GM12864 (cell line): ENCODE measurements around the gene WDPCP.
"Not testable (repeated sequence)": the region's sequence is repeated elsewhere in the genome, so short reads cannot be mapped to it uniquely, and the experiment has no call there.

Experiments used
- DNase-seq: peaks from one replicate; pipeline ENCODE4 v3.0.0-alpha.2; 2011; ENCODE audit warnings: low read depth
- H3K4me3 ChIP-seq: 2 replicates; pipeline ENCODE4 v1.5.1; 2011; ENCODE audit warnings: mild to moderate bottlenecking, low read depth, low read length, control low read depth
- TF ChIP-seq, protein P1 (sequence below): IDR thresholded peaks from 2 replicates; pipeline ENCODE4 v1.5.1; 2011; ENCODE audit warnings: low read depth, mild to moderate bottlenecking, moderate library complexity, low read length, control low read depth, inconsistent platforms; ENCODE audit errors: missing control alignments

Gene WDPCP

DNA sequence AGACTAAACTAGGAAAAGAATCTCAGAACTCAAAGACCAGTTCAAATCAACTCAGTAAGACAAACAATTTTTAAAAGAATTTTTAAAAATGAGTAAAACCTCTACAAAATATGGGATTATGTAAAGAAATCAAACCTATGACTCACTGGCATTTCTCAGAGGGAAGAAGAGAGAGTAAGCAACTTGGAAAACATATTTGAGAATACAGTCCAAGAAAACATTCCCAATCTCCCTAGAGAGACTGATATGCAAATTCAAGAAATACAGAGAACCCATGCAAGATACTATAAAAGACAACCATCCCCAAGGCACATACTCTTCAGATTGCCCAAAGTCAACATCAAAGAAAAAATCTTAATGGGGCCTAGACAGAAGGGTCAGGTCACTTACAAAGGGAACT lies 162.7 kb downstream of the WDPCP start:
- TF ChIP-seq, protein P1, sequence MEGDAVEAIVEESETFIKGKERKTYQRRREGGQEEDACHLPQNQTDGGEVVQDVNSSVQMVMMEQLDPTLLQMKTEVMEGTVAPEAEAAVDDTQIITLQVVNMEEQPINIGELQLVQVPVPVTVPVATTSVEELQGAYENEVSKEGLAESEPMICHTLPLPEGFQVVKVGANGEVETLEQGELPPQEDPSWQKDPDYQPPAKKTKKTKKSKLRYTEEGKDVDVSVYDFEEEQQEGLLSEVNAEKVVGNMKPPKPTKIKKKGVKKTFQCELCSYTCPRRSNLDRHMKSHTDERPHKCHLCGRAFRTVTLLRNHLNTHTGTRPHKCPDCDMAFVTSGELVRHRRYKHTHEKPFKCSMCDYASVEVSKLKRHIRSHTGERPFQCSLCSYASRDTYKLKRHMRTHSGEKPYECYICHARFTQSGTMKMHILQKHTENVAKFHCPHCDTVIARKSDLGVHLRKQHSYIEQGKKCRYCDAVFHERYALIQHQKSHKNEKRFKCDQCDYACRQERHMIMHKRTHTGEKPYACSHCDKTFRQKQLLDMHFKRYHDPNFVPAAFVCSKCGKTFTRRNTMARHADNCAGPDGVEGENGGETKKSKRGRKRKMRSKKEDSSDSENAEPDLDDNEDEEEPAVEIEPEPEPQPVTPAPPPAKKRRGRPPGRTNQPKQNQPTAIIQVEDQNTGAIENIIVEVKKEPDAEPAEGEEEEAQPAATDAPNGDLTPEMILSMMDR, result no peak
- H3K4me3 ChIP-seq, result no peak overlapping the region
- DNase-seq, result no peak

DNA sequence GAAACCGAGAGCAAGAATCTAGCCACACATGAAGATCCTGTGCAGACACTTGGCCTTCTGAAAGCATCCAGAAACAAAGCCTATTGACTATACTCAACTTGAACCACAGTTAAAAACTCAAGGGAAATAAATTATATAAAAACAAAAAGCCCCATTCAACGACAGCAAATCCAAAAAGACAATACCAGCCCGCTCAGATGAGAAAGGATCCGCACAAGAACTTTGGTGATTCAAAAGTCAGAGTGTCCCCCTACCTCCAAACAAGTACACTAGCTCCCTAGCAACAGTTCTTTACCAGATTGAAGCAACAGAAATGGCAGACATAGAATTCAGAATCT lies 163.2 kb downstream of the WDPCP start:
- TF ChIP-seq, protein P1, result no peak
- no peak overlapping the region for H3K4me3 ChIP-seq
- no peak for DNase-seq

DNA sequence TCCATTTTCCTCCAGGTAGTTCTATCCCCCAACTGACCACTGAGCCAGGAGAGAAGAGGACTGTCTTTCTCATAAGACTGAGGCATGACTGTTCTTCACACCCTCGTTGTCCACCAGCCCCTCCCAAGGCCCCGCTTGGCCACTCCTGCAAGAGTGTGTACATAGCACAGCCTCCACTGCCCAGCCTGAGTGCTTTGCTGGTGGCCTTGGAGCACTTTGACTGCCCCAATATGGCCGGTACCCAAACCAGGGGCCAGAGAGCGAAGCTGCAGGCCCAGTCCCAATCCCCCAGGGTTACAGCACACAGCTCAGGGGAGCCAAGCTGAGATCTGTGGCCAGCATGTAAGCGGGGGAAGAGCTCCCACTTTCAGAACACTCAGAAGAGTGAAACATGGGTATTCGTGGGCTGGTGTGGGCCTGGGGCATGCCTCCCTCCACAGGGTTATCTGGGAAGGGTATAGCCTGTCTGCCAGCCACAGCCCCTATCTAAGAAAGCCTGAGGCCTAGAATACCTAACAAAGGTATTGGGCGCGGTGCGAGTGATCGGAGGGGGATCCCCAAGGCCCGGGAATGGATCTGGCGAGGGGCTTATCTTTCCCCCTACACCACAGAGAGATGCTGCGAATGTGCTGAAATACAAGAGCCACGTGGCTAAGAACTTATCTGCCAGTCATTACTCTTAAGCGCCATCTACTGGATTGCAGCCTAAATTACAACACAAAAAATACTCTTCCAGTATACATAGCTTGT lies 163.8 kb downstream of the WDPCP start:
- peak; percentile 75 for DNase-seq
- TF ChIP-seq, protein P1, result peak; percentile 77
- H3K4me3 ChIP-seq, result no peak overlapping the region

DNA sequence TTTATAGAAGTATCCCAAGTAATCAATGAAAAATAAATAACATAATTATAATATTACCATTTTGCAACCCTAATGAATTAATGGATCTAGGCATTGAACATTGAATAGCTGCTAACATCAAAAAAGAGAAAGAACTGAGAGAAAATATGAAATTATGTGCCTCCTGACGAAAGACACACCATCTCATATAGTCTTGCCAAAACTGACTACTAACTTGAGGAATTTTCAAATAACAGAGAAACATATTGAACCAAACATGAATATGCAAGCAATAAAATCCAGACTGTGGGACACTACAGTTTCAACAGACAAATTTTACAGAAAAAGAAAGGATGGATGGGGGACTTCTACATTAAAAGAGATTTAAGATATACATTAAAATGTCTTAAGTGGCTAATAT lies 165.7 kb downstream of the WDPCP start:
- DNase-seq, result no peak
- no peak overlapping the region for H3K4me3 ChIP-seq
- TF ChIP-seq, protein P1, result no peak

DNA sequence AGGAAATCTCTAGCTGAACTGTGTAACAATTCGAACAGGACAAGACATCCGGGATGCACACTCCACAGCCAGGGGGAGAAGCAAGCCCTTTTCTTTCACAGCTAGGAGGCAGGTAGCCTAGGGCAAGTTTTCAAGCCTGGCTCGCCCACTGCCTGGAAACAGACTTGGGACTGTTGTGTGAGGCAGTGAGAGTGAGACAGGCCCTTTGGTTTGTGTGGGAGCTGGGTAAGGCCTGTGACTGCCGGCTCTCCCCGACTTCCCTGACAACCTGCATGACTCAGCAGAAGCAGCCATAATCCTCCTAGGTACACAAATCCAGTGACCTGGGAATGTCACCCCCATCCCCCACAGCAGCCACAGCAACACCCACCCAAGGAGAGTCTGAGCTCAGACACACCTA lies 179.7 kb downstream of the WDPCP start:
- TF ChIP-seq, protein P1, result no peak
- no peak overlapping the region for H3K4me3 ChIP-seq

DNA sequence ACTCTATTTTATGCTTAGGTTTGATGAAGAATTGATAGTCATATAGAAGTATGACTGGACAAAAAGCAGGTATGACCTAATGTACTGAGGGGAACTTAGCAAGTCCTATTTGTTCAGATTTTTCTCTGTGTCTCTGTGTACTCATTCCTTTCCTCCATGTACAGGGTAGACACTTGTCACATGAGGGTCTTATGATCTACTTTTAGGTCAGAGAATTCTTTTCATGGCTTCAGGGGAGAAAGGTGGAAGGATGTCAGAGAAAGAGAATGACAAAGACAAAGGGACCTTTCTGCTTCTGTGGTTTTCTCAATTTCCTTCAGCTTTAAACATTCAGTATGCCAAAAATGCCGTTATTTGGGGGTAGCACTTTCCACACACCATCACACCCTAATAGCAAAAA lies 181.6 kb downstream of the WDPCP start:
- no peak for DNase-seq
- TF ChIP-seq, protein P1, result no peak
- H3K4me3 ChIP-seq, result no peak overlapping the region

More for the DNA sequence above, 179.7 kb downstream of the WDPCP start:
- DNase-seq, result no peak

DNA sequence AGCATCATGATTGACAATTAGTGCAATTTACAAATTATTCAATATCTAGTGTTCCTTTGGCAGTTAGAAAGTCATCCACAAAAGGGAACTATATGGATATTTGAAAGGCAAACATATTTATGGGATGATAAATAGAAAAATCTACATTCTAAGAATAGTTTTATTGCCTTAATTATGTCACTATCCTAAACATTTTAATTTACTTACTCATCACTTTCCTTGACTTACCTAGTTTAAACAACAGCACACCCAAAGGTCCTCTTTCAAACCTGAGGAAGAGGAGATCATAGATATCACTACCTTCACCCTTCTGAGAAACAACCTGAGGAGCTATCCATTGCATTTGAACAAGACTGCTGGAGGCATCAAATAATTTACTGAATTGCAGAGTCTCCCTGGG lies 184.5 kb downstream of the WDPCP start:
- TF ChIP-seq, protein P1, result no peak
- no peak overlapping the region for H3K4me3 ChIP-seq
- DNase-seq, result no peak

DNA sequence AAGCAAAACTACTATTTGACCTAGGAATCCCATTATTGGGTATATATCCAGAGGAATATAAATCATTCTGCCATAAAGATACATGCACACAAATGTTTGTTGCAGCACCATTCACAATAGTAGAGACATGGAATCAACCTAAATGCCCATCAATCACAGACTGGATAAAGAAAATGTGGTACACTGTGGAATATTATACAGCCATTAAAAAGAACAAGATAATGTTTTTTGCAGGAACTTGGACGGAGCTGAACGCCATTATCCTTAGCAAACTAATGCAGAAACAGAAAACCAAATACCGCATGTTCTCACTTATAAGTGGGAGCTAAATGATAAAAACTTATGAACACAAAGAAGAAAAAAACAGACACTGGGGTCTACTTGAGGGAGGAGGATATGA lies 185.4 kb downstream of the WDPCP start:
- not testable (repeated sequence) for H3K4me3 ChIP-seq, DNase-seq
